Activated CD8-positive, alpha-beta memory T cell treated with anti-CD3 and anti-CD28 coated beads, Interleukin-2, amount 50 U/mL, for 24 hours (primary cell): ENCODE results near the gene SH3D21.

Source experiments
- DNase-seq: peaks from one replicate; pipeline ENCODE4 v3.0.0-alpha.2; 2020; ENCODE audit errors: extremely low read depth

Gene SH3D21

GRCh38 chr1:36359383-36359782 is 53.2 kb downstream of the SH3D21 start:
- DNase-seq: no peak

GRCh38 chr1:36359911-36360550 is 53.9 kb downstream of the SH3D21 start:
- no peak for DNase-seq

GRCh38 chr1:36365381-36365780 is 59.2 kb downstream of the SH3D21 start:
- no peak for DNase-seq

GRCh38 chr1:36366091-36366661 is 60.0 kb downstream of the SH3D21 start:
- no peak for DNase-seq

GRCh38 chr1:36367066-36367465 is 60.9 kb downstream of the SH3D21 start:
- DNase-seq: no peak

- DNase-seq: no peak
These were observed 61.6 kb downstream of the SH3D21 start for GRCh38 chr1:36367798-36368197.

- peak; percentile 65 for DNase-seq
These were observed 63.1 kb downstream of the SH3D21 start for GRCh38 chr1:36369061-36369861.
